GM19035 (cell line): ENCODE measurements around the gene PRAC2.

Experiments used
- ATAC-seq: cut with Tn5 transposase; IDR thresholded peaks from one replicate; pipeline ENCODE4 v1.9.1; 2021; ENCODE audit not compliant: unreplicated experiment

The PRAC2 gene

DNA sequence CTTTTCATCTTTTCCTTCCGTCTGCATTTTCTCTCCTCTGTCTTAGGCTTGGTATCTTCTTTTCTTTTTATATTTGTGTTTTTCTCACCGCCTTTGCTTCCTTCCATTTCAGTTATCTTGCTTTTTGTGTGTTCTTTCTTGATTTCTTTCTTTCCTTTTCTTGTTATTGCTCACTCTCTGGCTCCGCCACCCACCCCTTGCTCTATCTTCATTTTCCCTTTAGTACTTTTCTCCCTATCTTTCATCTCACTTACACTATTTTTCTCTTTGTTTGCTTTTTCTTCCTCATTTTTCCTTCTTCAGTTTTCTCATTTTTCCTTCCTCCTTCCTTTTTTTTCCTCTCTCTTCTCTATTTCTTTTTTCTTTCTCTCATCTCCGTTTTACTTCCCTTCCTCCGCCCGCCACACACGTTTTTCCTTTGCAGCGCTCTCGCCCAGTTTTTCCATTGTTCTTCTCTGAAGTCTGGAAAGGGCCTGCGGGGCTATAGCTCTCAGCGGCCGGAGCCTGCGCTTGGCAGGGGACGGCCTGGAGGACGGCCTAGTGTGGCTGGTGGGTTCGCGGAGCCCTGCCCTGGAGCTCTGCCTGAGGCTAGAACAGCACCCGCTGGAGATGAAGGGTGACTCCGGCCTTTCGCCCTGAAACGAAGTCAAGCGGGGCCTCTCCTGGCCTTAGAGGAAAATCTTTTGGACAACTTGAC, 10.8 kb downstream of the PRAC2 start:
- no peak for ATAC-seq

DNA sequence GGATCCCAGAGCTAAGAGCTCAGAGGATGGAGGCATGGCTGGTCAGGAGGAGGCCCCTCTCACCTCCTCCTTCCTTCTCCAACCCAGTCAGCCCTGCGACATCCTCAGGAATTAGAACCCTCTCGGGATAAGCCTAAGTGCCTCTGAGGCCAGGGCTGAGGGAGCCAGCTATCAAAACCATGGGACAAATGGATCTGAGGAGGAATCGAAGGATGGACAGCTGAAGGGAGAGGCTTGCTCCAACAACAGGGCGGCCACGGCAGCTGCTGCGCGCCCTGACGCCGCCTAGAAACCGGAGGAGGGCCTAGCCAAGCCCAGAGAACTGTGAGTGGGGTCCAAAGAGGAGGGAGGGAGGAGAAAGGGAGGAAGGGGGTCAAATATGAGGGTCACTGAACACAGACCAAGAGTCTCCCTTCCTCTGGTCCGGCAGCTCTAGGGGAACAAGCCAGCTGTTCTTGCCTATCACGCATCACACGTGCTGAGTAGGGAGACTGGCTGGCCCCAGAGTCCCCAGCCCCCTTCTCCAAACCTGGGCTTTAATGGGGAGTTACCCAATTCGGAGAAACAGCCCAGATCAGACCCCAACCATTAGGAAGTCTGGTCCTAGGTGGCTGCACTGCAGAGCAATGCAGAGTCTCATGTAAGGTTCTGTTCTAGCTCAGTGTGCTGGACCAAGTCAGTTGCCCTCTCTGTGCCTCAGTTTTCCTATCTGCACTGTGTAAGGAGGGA, 11.5 kb downstream of the PRAC2 start:
- ATAC-seq, result no peak

DNA sequence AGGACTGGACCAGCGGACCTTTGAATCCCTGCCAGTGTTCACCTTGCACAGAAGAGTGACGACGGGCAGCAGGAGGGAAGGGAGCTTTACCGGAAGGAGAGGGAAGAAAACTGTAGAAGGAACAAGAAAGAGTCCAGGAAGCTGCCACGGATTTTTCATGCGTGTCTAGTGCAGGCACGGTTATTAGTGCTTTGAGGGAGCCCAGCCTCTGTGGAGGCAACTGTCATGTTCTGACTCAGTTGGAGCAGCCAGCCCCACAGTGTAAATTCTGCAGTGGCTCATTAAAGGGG, 12.0 kb downstream of the PRAC2 start:
- no peak for ATAC-seq

DNA sequence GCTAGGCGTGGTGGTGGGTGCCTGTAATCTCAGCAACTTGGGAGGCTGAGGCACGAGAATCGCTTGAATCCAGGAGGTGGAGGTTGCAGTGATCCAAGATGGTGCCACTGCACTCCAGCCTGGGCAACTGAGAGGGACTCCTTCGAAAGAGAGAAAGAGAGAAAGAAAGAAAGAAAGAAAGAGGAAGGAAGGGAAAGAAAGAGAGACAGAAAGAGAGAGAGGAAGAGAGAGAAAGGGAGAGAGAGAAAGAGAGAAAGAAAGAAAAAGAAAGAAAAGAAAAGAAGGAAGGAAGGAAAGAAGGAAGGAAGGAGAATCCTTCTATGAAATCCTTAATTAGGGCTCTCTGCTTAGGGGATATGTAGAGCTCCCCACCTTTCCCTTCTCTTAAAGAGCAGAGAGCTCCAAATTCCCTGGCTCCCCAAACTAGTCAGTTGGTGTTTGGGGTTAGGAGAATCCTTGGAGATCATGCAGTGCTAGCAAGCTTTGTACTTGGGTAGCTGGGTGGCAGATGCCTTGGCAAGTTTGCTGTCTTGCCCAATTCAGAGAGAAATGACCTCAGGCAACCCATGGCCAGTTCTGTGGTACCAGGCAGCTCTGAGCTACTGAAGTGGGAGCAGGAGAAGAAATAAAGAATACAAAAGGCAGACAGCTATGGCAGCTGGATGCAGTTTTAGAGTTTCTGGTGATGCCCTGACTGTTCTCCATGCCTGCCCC, 14.5 kb downstream of the PRAC2 start:
- no peak for ATAC-seq

DNA sequence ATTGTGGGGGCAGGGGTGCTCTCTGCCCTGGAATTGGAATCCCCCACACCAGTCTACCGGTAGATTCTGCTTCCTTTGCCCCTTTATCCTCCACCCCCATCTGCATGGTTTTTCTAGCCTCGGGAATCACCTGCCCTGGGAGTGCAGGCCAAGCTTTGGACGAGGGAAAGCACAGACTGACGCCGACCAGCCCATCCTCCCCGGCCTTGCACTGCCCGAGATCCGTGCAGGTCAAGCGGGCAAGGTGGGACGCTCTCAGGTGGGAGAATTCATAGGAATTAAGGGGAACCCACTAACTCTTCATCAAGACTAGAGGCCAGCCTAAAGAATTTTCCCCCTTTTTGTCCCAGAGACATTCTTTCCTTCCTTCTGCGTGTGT, 15.4 kb downstream of the PRAC2 start:
- ATAC-seq, result no peak

DNA sequence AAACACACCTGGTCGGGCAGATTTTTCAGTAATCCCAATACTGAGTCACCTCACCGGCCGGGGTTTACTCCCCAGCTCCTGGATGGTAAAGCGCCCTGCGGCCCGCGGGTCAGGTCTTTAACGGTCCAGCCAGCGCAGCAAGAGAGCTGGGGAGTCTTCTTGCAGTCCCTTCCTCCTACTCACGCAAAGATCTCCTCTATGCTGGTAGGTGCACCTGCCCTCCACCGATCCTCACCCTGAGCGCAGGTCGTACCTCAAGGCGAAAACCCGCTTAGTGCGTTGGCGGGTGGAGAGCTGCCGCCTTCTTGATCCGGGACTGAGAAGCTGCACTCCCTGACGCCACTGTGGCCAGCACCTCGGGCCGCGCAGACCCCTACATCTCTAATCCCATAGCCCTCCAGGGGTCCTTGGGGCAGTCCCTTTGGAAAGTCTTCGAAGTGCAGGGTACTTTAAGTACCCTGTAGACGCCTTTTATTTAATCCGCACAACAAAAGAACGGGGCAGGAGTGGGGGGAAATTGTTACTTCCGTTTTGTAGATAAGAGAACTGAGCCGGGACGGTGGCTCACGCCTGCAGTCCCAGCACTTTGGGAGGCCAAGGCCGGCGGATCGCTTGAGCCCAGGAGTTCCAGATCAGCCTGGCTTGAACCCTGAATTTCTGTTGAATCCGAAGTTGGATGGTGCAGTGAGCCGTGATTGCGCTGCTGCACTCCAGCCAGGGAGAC, 16.0 kb downstream of the PRAC2 start:
- ATAC-seq, result no peak

DNA sequence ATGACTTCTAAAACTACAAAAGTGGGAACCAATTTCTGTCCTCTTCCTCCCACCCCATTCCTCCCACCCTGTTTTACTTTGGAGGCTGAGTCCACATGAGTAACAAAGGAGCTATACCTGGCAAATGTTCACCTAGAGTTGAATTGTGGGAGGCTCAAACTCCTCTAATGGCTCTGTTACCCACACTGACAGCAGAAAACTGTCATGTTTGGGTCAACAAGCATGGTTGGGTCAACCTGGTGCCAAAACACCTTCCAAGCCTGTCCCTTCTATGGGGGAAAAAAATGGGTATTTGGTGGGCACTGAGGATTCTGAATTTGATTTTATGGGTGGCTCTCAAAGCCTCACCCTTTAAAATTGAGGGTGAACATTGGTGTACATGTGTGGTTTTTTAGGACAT, 17.6 kb downstream of the PRAC2 start:
- ATAC-seq, result no peak

DNA sequence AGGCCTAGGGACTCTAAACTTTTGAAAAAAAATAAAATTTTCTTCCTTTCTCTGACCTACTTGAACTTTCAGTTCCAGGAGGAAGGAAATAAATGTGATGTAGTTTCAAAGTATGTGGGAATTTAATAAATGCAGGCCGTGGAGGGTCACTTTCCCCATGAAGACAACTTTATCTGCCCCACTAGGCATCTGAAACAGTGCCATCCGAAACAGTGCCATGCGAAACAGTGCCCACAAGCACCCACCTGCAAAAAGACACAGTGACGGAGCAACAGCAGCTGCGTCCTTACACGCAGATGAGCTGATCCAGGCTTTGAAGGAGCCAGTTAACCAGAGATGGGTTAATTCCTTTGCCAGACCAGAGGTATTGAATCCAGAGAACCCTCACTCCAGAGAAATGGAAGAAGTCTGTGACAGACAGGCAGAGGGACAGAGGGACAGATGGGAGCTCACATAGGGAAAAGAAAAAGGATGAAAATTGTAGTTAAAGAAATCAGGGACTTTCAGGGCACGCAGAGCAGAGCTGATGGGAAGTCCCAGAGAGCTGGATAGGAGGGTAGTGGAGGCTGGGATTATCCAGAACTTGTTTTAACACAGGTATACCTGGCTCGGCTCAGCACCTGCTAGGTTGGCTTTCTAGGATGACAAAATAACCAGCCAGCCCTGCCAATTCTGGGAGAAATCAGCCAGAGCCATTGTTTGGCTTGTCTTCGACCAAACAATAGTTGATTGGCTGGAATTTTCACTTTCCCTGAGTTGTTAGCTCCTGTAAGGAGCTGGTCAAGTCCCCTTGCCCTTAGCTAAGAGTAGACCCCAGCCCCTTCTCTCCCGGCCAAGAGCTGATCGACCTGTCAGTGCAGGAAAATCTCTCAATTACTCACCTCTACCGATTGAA, 22.6 kb downstream of the PRAC2 start:
- ATAC-seq, result no peak

DNA sequence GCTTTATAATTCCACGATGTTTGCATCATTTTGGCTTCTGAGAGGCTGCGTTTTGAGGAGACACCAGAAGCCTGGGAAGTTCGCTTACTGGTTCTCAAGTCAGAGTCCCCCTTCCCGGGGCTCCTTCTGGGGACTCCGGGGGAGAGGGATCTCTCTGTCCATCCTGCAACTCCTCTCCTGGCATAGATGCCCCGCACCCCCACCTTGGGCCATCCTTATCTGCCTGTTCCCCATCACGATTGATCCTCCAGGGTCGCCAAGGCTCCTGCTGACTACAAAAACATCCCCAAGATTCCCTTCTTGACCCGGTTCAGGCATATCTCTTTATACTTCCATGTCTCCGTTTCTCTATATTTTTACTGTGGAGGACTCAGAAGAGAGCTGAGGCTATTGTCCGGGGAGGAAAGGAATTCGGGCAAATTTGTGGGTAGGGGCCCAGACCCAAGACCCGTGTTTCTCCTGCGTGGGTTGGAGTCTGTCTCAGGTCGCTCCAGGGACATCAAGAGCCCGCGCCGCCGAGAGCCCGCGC, 24.0 kb downstream of the PRAC2 start:
- ATAC-seq, result no peak

DNA sequence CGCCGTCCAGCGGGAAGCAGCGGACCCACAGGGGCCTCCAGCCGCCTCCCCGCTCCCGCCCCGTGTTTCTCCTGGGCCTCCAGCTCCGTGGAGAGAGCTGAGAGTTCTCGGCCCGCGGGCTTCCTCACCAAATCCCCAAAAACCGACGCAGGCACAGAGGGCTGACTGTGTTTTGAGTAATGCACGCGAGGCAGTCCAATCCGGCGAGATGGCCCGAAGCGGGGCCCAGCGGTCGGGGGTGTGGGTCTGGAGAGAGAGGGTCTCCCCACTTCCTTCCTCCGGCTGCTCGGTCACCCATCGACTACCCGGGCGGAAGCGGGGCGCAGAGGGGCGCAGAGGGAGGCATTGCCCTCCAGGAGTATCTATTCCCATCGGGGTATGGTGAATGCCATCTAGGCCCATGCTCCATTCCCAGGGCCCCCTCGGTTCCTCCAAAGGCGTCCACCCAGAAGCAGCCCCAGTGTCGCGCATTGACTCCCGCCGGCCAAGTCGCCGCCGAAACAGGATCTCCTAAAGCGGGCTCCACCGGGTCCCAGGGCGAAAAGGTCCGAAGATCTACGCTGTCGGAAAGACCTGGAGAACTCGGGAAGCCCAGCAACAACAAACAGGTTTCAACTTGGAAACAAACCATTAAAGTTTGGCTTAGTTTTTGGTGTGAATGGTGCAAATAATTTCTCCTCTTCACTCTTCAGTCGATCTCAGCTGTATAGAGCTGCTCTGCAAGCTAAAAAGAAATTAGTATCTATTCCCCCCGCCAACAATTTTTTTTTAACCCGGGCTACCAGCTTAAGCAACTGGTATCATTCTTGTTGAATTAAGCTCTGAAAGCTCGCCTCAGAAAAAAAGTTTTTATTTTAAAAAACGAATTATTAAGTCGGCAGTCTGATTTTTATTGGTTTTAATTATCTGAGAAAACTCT, 24.7 kb downstream of the PRAC2 start:
- no peak for ATAC-seq

DNA sequence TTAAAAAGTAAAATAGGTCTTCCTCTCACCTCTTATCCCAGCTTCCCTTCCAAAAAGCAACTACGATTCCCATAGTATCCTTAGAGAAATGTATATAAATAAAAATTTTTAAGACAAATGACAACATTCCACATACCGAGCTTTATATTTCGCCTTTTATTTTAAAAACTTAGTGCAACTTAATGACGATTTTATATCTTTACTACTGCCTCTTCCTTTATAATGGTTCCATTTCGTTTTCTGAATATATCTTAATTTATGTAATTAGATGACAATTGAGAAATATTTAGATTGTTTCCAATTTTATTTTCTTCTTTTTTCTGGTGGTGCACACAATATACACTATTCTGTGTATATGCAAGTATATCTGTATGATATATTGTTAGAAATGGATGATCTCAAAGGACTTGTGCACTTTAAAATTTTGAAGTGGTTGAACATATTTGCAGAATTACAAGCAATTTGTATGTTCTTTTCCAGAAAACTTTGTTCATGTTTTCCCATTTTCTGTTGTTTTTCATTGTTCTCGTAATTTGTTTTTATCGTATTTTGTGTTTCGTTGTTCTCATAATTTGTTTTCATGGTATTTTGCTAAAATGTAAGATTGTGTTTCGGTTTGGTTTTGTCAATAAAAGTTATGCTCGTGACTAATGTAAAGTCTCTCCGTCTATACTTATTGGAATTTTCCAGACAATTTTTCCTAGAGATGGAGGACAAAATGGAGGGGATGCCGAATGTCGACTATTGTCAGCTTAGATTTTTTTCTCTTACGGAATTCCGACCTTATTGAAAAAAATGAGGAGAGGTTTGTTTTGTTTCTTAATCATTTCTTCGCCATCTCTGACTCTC, 26.0 kb downstream of the PRAC2 start:
- ATAC-seq, result no peak

DNA sequence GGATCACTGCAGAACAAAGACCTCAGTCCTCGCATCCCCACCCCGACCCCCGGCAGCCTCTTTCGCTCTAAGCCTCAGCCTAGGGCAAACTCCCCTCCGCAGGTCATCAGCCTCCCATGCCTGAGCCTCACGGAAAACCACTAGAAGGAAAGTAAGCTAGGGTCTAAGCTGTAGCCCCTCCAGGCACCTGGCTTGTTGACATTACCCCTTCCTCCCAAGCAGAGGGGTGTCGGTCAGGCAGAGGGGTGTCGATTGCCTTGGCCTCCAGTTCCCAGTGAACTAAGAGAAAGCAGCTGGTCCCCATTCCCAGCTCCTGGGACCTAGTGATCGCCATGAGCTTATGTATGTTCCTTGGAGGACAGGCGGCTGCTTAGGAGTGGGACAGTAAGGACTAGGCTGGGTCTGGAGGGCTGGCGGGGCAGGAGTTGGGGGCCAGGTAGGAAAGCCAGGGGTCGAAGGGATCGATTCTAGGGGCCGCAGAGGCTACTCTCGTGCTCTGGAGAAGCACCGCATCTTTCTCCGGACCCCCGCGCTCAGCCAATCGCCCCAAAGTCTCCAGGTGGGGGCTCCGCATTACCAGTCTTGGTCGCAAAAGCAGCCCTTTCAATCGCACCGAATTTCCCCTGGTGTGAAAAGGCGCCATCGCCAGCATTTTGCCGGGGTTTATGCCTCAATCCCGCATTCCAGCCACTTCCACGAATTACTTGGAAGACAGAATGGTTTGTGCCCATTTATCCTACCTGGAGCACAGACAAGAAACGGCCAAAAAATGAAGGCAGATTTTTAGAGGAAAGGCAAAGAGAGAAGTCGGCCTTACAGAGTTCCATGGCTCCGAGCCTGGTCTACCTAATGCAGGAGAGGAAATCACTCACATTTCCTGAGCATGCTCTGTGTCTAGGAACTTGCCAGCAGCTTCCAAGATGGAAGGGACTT, 26.9 kb downstream of the PRAC2 start:
- ATAC-seq, result no peak

DNA sequence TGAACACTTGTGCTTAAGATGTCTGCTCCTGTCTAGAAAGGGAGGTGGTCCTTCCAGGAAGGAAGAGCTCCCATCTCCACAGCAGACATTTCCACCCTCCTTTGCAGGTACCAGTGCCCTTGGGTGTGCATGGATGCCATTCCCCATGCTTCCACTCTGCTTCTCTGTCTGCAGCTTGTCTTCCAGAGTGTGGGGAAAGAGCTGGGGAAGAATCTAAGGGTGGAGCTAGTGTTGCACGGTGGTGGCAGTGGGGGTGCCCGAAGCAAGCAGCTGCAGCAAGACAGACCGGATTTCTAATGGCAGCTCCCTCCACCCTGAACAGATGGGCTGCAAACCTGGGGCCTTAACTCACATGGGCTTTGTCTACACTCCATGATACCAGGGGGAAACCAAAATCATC, 28.2 kb downstream of the PRAC2 start:
- ATAC-seq, result no peak

DNA sequence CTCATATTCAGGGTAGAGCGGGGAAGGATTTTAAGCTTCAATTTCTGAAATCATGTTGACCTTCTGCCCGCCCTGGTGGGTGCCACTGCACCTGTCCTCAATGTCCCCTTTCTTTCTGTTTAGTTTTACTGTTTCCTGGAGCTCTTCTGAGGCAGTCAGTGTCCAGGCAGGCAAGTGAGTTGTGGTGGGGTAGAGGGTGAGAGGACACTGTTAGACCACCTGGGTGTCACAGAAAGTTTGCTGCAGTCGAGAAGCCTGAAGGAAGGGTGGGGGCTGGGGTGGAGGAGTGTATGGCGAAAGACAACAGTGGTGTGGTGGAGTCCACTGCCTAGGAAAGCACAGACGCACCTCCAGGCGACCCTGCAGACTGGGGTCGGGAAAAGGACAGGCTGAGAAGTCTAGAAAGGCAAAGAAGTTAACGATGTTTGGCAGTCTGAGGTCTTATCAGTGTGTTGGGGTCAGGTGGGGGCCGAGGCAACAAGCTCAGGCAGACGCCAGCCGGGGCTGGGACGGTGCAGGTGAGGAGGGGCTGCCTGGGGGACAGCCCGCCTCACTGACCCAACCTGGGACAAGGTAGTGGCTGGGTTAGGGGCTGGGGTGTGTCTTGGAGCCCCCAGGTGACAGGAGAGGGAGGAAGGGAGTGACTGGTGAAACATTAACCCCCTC, 28.9 kb downstream of the PRAC2 start:
- no peak for ATAC-seq

DNA sequence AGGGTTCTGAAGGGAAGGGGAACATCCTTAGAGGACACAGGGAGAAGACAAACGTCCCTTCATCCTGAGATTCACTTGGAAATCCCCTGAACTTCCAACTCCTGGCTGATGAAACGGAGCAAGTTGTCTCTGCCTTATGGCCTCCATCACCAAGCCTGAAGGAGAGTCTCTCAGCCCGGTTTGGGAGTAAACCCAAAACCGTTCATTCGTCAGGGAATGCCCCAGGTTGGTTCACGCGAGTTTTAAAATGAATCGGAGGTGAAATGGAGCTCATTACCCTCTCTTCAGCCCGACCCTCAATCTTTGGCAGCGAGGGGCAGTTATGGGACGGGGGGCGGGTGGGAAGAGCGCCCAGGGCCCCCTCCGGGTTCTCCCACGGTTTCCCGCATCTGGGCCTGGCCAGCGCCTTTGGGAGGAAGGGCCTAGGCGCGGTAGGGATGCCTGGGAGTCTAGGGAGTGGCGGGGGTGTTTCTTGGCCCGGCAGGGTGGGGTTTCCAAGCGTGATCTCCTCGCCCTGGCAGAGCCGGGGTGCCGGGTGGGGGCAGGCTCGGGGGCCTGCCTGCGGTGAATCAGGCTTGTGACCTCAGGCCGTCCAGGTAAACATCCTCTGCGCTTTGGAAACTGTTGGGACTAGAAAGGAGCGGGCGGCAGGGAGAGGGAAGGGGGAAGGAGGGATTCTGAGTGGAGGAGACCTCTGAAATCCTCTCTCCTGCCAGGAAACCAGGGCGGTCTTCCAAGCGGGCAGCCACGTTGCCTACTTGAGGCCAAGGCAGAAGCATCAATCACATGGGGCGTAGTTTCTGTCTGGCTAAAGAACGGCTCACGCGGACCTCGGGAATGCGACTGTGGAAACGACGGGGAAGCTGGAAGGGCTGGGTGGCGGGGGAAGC, 29.7 kb downstream of the PRAC2 start:
- no peak for ATAC-seq
